IMR-90 (cell line): Measurements from ENCODE around the gene SIN3B. TPM values are rescaled to one million over a fixed set of nuclear protein-coding genes. Genes with fewer than 3 reads are reported as not detected.
A peak's percentile ranks its signal among the peaks of the same experiment; 100 is the strongest.

Experiments
- ATAC-seq: fragments of 200-7000 bp; cut with Tn5 transposase; 2 replicates; pipeline ENCODE4 v1.9.1; 2020; ENCODE audit warnings: low read depth, mild to moderate bottlenecking, moderate library complexity
- BruUV-seq: library from RNA; stranded (reverse); fragments of 400-500 nt; replicated peaks from 2 replicates; lab custom pipeline; 2021; lab: Mats Ljungman, UMichigan
- CTCF ChIA-PET: fragments of 300-600 bp; formaldehyde crosslinking; extraction: SDS; loops from one replicate; lab custom pipeline; 2021; ENCODE audit warnings: antibody characterized with exemption; lab: Yijun Ruan, JAX
- POLR2A ChIA-PET: fragments of 300-600 bp; sonication (Branson Sonifier 250); formaldehyde crosslinking; loops from one replicate; lab custom pipeline; 2022; ENCODE audit warnings: antibody characterized with exemption; ENCODE audit not compliant: unreplicated experiment; lab: Charles Lee
- DNase-seq: peaks from one replicate; pipeline ENCODE4 v3.0.0; 2013
- H2AFZ ChIP-seq: replicated peaks from 2 replicates; pipeline ENCODE3; 2013; ENCODE audit warnings: low read length, mild to moderate bottlenecking; ENCODE audit not compliant: poor library complexity
- H2AK5ac ChIP-seq: 2 replicates; pipeline ENCODE4 v1.6.1; 2013; ENCODE audit warnings: low read depth, low read length, inconsistent platforms
- H2AK9ac ChIP-seq: replicated peaks from 2 replicates; pipeline ENCODE3; 2013; ENCODE audit warnings: mild to moderate bottlenecking, low read depth, low read length, moderate library complexity; ENCODE audit not compliant: poor library complexity
- H2BK120ac ChIP-seq: 2 replicates; pipeline ENCODE4 v1.6.1; 2013; ENCODE audit warnings: low read depth, low read length, inconsistent platforms
- H2BK15ac ChIP-seq: 3 replicates; pipeline ENCODE4 v1.6.1; 2013; ENCODE audit warnings: low read depth, low read length, inconsistent platforms
- H2BK20ac ChIP-seq: 2 replicates; pipeline ENCODE4 v1.6.1; 2013; ENCODE audit warnings: low read depth, mild to moderate bottlenecking, inconsistent platforms, low read length, moderate library complexity
- H2BK5ac ChIP-seq: 2 replicates; pipeline ENCODE4 v1.6.1; 2013; ENCODE audit warnings: mild to moderate bottlenecking, low read depth, low read length, inconsistent platforms; ENCODE audit not compliant: poor library complexity, severe bottlenecking
- H3K14ac ChIP-seq: replicated peaks from 2 replicates; pipeline ENCODE4 v1.6.1; 2013; ENCODE audit warnings: low read depth, low read length, inconsistent platforms
- H3K18ac ChIP-seq: 2 replicates; pipeline ENCODE4 v1.6.1; 2013; ENCODE audit warnings: low read depth, low read length, control low read depth
- H3K23ac ChIP-seq: 2 replicates; pipeline ENCODE4 v1.6.1; 2013; ENCODE audit warnings: low read depth, low read length, inconsistent platforms
- H3K27ac ChIP-seq: 2 replicates; pipeline ENCODE4 v1.5.1; 2013; ENCODE audit warnings: mild to moderate bottlenecking, control low read depth, low read length; ENCODE audit not compliant: insufficient read depth
- H3K27me3 ChIP-seq: 2 replicates; pipeline ENCODE4 v1.6.1; 2013; ENCODE audit warnings: low read length; ENCODE audit not compliant: control insufficient read depth, insufficient read depth
- H3K36me3 ChIP-seq: 2 replicates; pipeline ENCODE4 v1.6.1; 2013; ENCODE audit warnings: low read length, mixed read lengths; ENCODE audit not compliant: control insufficient read depth, insufficient read depth
- H3K4ac ChIP-seq: 2 replicates; pipeline ENCODE4 v1.6.1; 2013; ENCODE audit warnings: low read depth, low read length, inconsistent platforms
- H3K4me1 ChIP-seq: 2 replicates; pipeline ENCODE4 v1.6.1; 2013; ENCODE audit warnings: low read length, mixed read lengths; ENCODE audit not compliant: control insufficient read depth, insufficient read depth
- H3K4me2 ChIP-seq: 2 replicates; pipeline ENCODE4 v1.6.1; 2013; ENCODE audit warnings: low read depth, mild to moderate bottlenecking, control low read depth, low read length, moderate library complexity
- H3K4me3 ChIP-seq: 2 replicates; pipeline ENCODE4 v1.5.1; 2013; ENCODE audit warnings: low read depth, mild to moderate bottlenecking, control low read depth, low read length, moderate library complexity; ENCODE audit not compliant: insufficient read depth
- H3K56ac ChIP-seq: 2 replicates; pipeline ENCODE4 v1.6.1; 2013; ENCODE audit warnings: low read length, inconsistent platforms; ENCODE audit not compliant: insufficient read depth; ENCODE audit errors: extremely low read depth
- H3K79me1 ChIP-seq, 2 experiments: 2 replicates each; pipeline ENCODE4 v1.6.1; 2013; ENCODE audit warnings: low read length in 2 of 2, inconsistent platforms in 1 of 2, low read depth in 1 of 2
- H3K9ac ChIP-seq: 2 replicates; pipeline ENCODE4 v1.6.1; 2013; ENCODE audit warnings: low read depth, low read length, control low read depth
- H3K9me1 ChIP-seq: 2 replicates; pipeline ENCODE4 v1.6.1; 2013; ENCODE audit warnings: low read length, inconsistent platforms; ENCODE audit not compliant: insufficient read depth
- H3K9me3 ChIP-seq: 2 replicates; pipeline ENCODE4 v1.6.1; 2013; ENCODE audit warnings: low read length; ENCODE audit not compliant: control insufficient read depth, insufficient read depth
- H4K20me1 ChIP-seq: 2 replicates; pipeline ENCODE4 v1.6.1; 2013; ENCODE audit warnings: low read length, inconsistent platforms; ENCODE audit not compliant: insufficient read depth
- H4K5ac ChIP-seq: 2 replicates; pipeline ENCODE4 v1.6.1; 2013; ENCODE audit warnings: mild to moderate bottlenecking, low read depth, low read length, control low read depth
- H4K8ac ChIP-seq, 2 experiments: 2 replicates each; pipeline ENCODE4 v1.6.1; 2013; ENCODE audit warnings: low read depth in 2 of 2, low read length in 2 of 2, control low read depth in 1 of 2, inconsistent platforms in 1 of 2
- H4K91ac ChIP-seq: 2 replicates; pipeline ENCODE4 v1.6.1; 2013; ENCODE audit warnings: low read depth, low read length, inconsistent platforms; ENCODE audit not compliant: insufficient read depth
- FOS ChIP-seq: fragments of 150-350 bp; IDR thresholded peaks from 2 replicates; pipeline ENCODE4 v1.6.1; 2016; ENCODE audit warnings: low read depth, low read length
- MAFK ChIP-seq: IDR thresholded peaks from 2 replicates; pipeline ENCODE4 v1.6.1; 2012; ENCODE audit warnings: low read depth, low read length, improper control_type of control experiment
- POLR2A ChIP-seq: IDR thresholded peaks from 2 replicates; pipeline ENCODE4 v1.6.1; 2012; ENCODE audit warnings: mild to moderate bottlenecking, low read depth, low read length
- RFX5 ChIP-seq: IDR thresholded peaks from 2 replicates; pipeline ENCODE4 v1.8.0; 2012; ENCODE audit warnings: low read depth, mild to moderate bottlenecking, low read length, moderate library complexity
- WGBS, 2 experiments: methylation state at CpG; one replicate each; pipeline versions ENCODE4 v1.1.5 to v1.1.7; 2013; ENCODE audit warnings: missing lambda C conversion rate in 2 of 2; ENCODE audit not compliant: insufficient read length in 1 of 2; ENCODE audit errors: extremely low coverage in 2 of 2; 5-methylcytosine and 5-hydroxymethylcytosine counted together
- dilution Hi-C: fragments of 300-500 bp; cut with HindIII; formaldehyde crosslinking; loops from one replicate; pipeline ENCODE4 v1.14.3; 2018; ENCODE audit warnings: low sequenced_read_pairs; ENCODE audit not compliant: unreplicated experiment
- in situ Hi-C: fragments of 300-500 bp; cut with MboI; formaldehyde crosslinking; loops from 3 replicates; pipeline ENCODE4 v1.14.3; 2019; ENCODE audit warnings: low sequenced_read_pairs, inconsistent platforms, mixed read lengths
- intact Hi-C: fragments of 100-400 bp; cut with micrococcal nuclease; formaldehyde crosslinking; loops from 2 replicates; pipeline ENCODE4 v1.10.0; 2022
- polyA plus RNA-seq, 3 experiments: library from polyadenylated mRNA; depleted of rRNA; stranded (reverse); fragments of >200 nt; gene quantifications; 2 replicates each; pipeline ENCODE4 v1.2.3, GENCODE V29; 2012; ENCODE audit warnings: low replicate concordance in 1 of 3
- total RNA-seq: library from RNA; depleted of rRNA; stranded (reverse); fragments of >200 nt; gene quantifications from 2 replicates; pipeline ENCODE4 v1.2.3, GENCODE V29; 2012
- TF ChIP-seq, protein P1 (sequence below): fragments of 150-350 bp; IDR thresholded peaks from 2 replicates; pipeline ENCODE4 v1.6.1; 2016; ENCODE audit warnings: low read depth, mild to moderate bottlenecking, low read length, moderate library complexity, borderline replicate concordance

Gene SIN3B
- total and polyA plus RNA-seq, 2 of the 4 experiments (the other 2 are of a cell fraction) = 7.9 to 40.0 TPM

GRCh38 chr19:16814526-16815100 lies 14.6 kb upstream of the SIN3B start:
- no peak overlapping the region for H3K18ac ChIP-seq
- H3K56ac ChIP-seq = no peak overlapping the region
- no peak overlapping the region for H3K4ac ChIP-seq
- DNase-seq = peak; percentile 46
- H2BK20ac ChIP-seq = no peak overlapping the region
- H2AK5ac ChIP-seq = no peak overlapping the region
- no peaks in the 10 kb centered on the region for H3K79me1 ChIP-seq
- H2BK15ac ChIP-seq = no peak overlapping the region
- H3K4me3 ChIP-seq = no peak overlapping the region
- H4K91ac ChIP-seq = no peak overlapping the region
- H3K9ac ChIP-seq = no peak overlapping the region
- dilution Hi-C loops (no loop called here), intact Hi-C loops (no loop called here), in situ Hi-C loops (no loop called here)
- H3K9me3 ChIP-seq = peaks cover 28% of the 10 kb centered on the region
- H4K20me1 ChIP-seq = no peaks in the 10 kb centered on the region
- peaks cover 2% of the 10 kb centered on the region; the same call in 1 of the 2 replicates for H3K27me3 ChIP-seq
- no peak overlapping the region for H2BK5ac ChIP-seq
- no peaks in the 10 kb centered on the region for H3K9me1 ChIP-seq
- H3K23ac ChIP-seq = no peak overlapping the region
- H3K4me2 ChIP-seq = no peak overlapping the region
- H3K27ac ChIP-seq = no peak overlapping the region
- no peak overlapping the region for H3K14ac ChIP-seq
- H2AFZ ChIP-seq = no peak overlapping the region
- no peak overlapping the region for H2BK120ac ChIP-seq
- TF ChIP-seq FOS (no peak), MAFK (no peak), RFX5 (no peak), POLR2A (no peak)
- TF ChIP-seq, protein P1, sequence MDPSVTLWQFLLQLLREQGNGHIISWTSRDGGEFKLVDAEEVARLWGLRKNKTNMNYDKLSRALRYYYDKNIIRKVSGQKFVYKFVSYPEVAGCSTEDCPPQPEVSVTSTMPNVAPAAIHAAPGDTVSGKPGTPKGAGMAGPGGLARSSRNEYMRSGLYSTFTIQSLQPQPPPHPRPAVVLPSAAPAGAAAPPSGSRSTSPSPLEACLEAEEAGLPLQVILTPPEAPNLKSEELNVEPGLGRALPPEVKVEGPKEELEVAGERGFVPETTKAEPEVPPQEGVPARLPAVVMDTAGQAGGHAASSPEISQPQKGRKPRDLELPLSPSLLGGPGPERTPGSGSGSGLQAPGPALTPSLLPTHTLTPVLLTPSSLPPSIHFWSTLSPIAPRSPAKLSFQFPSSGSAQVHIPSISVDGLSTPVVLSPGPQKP = no peak
- no peaks in the 10 kb centered on the region for H3K4me1 ChIP-seq
- CTCF ChIA-PET = no interaction called here
- POLR2A ChIA-PET = no interaction called here
- BruUV-seq = no TSS peak
- H4K5ac ChIP-seq = no peak overlapping the region
- WGBS, 2 experiments = no CpG with 5 or more reads among the region's 1 CpG
- no peaks in the 10 kb centered on the region for H3K36me3 ChIP-seq
- no peak for ATAC-seq
- H2AK9ac ChIP-seq = no peak overlapping the region
- no peak overlapping the region for H4K8ac ChIP-seq
